ENCODE data around the gene LNP1. TPM values are rescaled to one million over a fixed set of nuclear protein-coding genes. Genes with fewer than 3 reads are reported as not detected.

The LNP1 gene
- total RNA-seq, 1 donor from 2014 or later: 1.3 TPM

DNA sequence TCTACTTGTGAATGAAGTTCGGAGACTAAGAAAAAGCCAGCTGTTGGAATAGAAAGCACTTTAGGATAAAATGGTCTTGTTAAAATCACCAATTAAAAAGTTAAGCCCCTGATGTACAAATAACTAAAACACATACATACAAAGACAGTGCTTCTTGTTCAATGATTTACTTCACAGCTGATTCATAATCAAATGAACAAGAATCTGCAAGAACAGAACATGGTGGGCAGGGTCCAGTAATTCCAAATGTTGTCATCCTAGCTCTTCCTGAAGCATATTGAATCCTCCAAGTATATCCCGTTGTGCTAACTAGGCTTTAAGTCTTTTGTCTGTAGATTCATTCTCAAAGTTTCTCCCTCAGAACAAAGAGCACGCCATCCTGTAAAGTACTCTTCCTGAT, 42.3 kb upstream of the LNP1 start:
- Histone ChIP-seq H3K4me3 (no peak overlapping the region), H3K27me3 (no peaks in the 10 kb centered on the region), H3K36me3 (peaks cover 27 to 73% of the 10 kb centered on the region in 2 donors), H3K9me3 (no peaks in the 10 kb centered on the region), H3K27ac (no peak overlapping the region), H3K4me1 (no peaks in the 10 kb centered on the region)
- DNase-seq (ENCODE audit: low spot score in 2 of 2): no peak
- intact Hi-C loops (cut with DNase I): no loop called here
- TF ChIP-seq, protein P1, sequence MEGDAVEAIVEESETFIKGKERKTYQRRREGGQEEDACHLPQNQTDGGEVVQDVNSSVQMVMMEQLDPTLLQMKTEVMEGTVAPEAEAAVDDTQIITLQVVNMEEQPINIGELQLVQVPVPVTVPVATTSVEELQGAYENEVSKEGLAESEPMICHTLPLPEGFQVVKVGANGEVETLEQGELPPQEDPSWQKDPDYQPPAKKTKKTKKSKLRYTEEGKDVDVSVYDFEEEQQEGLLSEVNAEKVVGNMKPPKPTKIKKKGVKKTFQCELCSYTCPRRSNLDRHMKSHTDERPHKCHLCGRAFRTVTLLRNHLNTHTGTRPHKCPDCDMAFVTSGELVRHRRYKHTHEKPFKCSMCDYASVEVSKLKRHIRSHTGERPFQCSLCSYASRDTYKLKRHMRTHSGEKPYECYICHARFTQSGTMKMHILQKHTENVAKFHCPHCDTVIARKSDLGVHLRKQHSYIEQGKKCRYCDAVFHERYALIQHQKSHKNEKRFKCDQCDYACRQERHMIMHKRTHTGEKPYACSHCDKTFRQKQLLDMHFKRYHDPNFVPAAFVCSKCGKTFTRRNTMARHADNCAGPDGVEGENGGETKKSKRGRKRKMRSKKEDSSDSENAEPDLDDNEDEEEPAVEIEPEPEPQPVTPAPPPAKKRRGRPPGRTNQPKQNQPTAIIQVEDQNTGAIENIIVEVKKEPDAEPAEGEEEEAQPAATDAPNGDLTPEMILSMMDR (IDR thresholded peaks at IDR 0.05): no peak

DNA sequence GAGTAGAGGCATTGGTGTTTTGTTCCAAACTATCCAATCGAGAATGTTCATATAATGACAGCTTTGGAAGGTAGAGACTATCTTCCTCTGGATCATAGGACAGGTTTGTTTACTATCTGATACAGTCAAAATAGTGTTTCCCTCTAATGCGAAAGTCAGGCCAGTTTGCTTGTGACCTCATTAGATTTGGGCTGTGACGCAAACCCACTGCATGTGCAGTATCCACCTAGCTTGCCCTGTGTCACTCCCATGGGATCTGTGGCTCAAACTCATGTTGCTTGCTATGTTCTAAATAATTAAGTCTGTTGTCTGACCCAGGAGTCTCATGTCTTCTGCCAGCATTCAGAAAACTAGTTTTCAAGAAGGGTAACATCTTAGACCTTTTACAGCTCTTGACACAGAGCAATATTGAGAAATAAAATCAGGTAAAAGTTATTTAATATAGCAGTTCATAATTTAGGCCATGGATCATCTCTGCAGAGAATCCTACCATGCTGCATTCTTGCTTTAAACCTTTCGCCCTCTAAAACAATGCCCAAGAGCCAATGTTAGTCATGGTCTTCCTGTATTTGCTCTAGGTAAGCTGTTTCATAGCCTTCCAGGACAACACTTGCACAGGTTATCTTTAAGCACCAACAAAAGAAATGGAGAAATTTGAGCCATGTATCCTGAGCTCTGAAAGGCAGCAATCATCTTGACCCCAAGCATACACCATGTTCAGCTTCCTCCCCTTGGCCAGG, 40.4 kb upstream of the LNP1 start:
- Histone ChIP-seq H3K9me3 (no peaks in the 10 kb centered on the region), H3K36me3 (peaks cover 30 to 62% of the 10 kb centered on the region in 2 donors), H3K27ac (no peak overlapping the region), H3K27me3 (no peaks in the 10 kb centered on the region), H3K4me3 (no peak overlapping the region), H3K4me1 (no peaks in the 10 kb centered on the region)
- no peak for DNase-seq (ENCODE audit: low spot score in 2 of 2)
- intact Hi-C loops (cut with DNase I): no loop called here
- TF ChIP-seq, protein P1 (IDR thresholded peaks at IDR 0.05): no peak

DNA sequence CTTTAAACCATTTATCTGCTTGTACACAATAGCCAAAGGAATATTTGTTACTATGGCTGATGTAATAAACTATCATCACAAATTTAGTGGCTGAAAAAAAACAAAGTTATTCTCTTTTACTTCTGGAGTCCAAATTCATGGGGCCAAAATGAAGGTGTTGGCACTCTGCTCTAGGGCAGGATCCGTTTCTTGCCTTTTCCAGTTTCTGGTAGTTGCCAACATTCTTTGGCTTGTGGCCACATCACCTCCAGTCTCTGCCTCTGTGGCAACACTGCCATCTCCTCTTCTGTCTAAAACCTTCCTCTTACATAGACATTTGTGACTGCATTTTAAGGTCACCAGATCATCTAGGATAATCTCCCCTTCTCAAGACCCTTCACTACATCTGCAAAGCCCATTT, 39.4 kb upstream of the LNP1 start:
- no peak for DNase-seq (ENCODE audit: low spot score in 2 of 2)
- H3K9me3 ChIP-seq: no peaks in the 10 kb centered on the region
- H3K27me3 ChIP-seq: no peaks in the 10 kb centered on the region
- TF ChIP-seq, protein P1 (IDR thresholded peaks at IDR 0.05): no peak
- H3K4me3 ChIP-seq: no peak overlapping the region
- intact Hi-C loops (cut with DNase I): no loop called here
- no peak overlapping the region for H3K27ac ChIP-seq
- H3K36me3 ChIP-seq: peaks cover 35 to 53% of the 10 kb centered on the region in 2 donors
- H3K4me1 ChIP-seq: no peaks in the 10 kb centered on the region

DNA sequence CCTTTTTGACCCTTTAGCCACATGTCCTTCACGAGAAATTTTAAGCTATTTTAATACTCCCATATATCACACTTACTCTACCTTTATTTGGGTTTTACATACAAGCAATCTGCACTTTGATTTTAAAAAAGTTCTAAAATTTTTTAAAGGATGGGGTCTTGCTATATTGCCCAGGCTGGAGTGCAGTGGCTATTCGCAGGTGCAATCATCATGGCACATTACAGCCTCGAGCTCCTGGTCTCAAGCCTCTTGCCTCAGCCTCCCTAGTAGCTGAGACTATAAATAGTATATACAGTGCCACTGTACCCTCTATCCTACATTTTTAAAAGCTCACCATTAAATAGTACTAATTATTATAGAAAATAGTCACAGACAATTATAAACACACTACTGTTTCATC, 36.9 kb upstream of the LNP1 start:
- H3K36me3 ChIP-seq: peaks cover 36 to 55% of the 10 kb centered on the region in 2 donors
- TF ChIP-seq, protein P1 (IDR thresholded peaks at IDR 0.05): no peak
- peaks cover 0 to 3% of the 10 kb centered on the region in 2 donors for H3K4me1 ChIP-seq
- no peaks in the 10 kb centered on the region for H3K27me3 ChIP-seq
- intact Hi-C loops (cut with DNase I): no loop called here
- H3K27ac ChIP-seq: no peak overlapping the region
- DNase-seq (ENCODE audit: low spot score in 2 of 2): no peak
- no peak overlapping the region for H3K4me3 ChIP-seq
- H3K9me3 ChIP-seq: no peaks in the 10 kb centered on the region

DNA sequence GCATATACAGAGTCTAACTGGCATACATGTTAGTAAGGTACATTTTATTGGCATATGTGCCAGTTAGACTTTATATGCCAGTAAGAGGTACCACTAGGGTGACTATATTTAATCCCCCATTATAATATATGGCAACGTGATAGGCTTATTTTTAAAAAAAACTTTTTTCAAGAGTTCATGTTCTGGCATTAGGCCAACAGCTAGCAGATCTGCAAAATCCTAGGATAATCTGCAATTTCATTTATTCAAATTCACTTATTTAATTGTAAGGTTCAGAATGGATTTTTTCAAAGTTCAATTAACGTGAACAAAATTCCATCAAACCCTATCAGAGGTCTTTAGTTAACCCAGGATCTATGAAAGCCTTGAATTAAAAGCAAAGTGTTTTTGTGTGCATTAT, 34.9 kb upstream of the LNP1 start:
- H3K4me1 ChIP-seq: peaks cover 0 to 3% of the 10 kb centered on the region in 2 donors
- H3K4me3 ChIP-seq: no peak overlapping the region
- no peaks in the 10 kb centered on the region for H3K9me3 ChIP-seq
- no peak for DNase-seq (ENCODE audit: low spot score in 2 of 2)
- intact Hi-C loops (cut with DNase I): no loop called here
- H3K27ac ChIP-seq: no peak overlapping the region
- H3K36me3 ChIP-seq: peaks cover 40 to 57% of the 10 kb centered on the region in 2 donors
- TF ChIP-seq, protein P1 (IDR thresholded peaks at IDR 0.05): no peak
- no peaks in the 10 kb centered on the region for H3K27me3 ChIP-seq
